ENCODE data around the gene SLC24A4.

- TF ChIP-seq, protein P1, sequence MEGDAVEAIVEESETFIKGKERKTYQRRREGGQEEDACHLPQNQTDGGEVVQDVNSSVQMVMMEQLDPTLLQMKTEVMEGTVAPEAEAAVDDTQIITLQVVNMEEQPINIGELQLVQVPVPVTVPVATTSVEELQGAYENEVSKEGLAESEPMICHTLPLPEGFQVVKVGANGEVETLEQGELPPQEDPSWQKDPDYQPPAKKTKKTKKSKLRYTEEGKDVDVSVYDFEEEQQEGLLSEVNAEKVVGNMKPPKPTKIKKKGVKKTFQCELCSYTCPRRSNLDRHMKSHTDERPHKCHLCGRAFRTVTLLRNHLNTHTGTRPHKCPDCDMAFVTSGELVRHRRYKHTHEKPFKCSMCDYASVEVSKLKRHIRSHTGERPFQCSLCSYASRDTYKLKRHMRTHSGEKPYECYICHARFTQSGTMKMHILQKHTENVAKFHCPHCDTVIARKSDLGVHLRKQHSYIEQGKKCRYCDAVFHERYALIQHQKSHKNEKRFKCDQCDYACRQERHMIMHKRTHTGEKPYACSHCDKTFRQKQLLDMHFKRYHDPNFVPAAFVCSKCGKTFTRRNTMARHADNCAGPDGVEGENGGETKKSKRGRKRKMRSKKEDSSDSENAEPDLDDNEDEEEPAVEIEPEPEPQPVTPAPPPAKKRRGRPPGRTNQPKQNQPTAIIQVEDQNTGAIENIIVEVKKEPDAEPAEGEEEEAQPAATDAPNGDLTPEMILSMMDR (tag by site-specific recombination; IDR thresholded peaks at IDR 0.05) = no peak
- TF ChIP-seq, protein P2, sequence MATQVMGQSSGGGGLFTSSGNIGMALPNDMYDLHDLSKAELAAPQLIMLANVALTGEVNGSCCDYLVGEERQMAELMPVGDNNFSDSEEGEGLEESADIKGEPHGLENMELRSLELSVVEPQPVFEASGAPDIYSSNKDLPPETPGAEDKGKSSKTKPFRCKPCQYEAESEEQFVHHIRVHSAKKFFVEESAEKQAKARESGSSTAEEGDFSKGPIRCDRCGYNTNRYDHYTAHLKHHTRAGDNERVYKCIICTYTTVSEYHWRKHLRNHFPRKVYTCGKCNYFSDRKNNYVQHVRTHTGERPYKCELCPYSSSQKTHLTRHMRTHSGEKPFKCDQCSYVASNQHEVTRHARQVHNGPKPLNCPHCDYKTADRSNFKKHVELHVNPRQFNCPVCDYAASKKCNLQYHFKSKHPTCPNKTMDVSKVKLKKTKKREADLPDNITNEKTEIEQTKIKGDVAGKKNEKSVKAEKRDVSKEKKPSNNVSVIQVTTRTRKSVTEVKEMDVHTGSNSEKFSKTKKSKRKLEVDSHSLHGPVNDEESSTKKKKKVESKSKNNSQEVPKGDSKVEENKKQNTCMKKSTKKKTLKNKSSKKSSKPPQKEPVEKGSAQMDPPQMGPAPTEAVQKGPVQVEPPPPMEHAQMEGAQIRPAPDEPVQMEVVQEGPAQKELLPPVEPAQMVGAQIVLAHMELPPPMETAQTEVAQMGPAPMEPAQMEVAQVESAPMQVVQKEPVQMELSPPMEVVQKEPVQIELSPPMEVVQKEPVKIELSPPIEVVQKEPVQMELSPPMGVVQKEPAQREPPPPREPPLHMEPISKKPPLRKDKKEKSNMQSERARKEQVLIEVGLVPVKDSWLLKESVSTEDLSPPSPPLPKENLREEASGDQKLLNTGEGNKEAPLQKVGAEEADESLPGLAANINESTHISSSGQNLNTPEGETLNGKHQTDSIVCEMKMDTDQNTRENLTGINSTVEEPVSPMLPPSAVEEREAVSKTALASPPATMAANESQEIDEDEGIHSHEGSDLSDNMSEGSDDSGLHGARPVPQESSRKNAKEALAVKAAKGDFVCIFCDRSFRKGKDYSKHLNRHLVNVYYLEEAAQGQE (tag by site-specific recombination; IDR thresholded peaks at IDR 0.05) = no peak
- TF ChIP-seq SP2 (tag by site-specific recombination; IDR thresholded peaks at IDR 0.05) (no peak), ZNF521 (tag by site-specific recombination; IDR thresholded peaks at IDR 0.05) (no peak), ZNF138 (tag by site-specific recombination; IDR thresholded peaks at IDR 0.05; ENCODE audit: borderline replicate concordance) (no peak), ZNF280D (tag by site-specific recombination; IDR thresholded peaks at IDR 0.05) (no peak), ZNF549 (tag by site-specific recombination; IDR thresholded peaks at IDR 0.05) (no peak), ZBTB20 (tag by site-specific recombination; IDR thresholded peaks at IDR 0.05) (no peak), ZNF174 (tag by site-specific recombination; IDR thresholded peaks at IDR 0.05) (no peak), ZNF324 (tag by site-specific recombination; IDR thresholded peaks at IDR 0.05) (no peak), ZNF350 (tag by site-specific recombination; IDR thresholded peaks at IDR 0.05) (no peak), REPIN1 (tag by site-specific recombination; IDR thresholded peaks at IDR 0.05; ENCODE audit: low read depth) (no peak), ZSCAN23 (tag by site-specific recombination; IDR thresholded peaks at IDR 0.05) (no peak)
Measured at GRCh38 chr14:92446771-92447170, 123.8 kb downstream of the SLC24A4 start.

Data from HEK293 (cell line).